ENCODE results near the gene ZNF776. TPM values are rescaled to one million over a fixed set of nuclear protein-coding genes. Genes with fewer than 3 reads are reported as not detected.

ZNF776 gene
- total and polyA plus RNA-seq, 2 of the 13 experiments (the other 11 are each of a cell fraction or from before 2014, with no cell fraction given), result 7.6 to 16.9 TPM

GRCh38 chr19:57746580-57747471 is at the start of gene ZNF776 (continued):
- TF ChIP-seq KLF9 (CRISPR knock-in tag; IDR thresholded peaks at IDR 0.05; ENCODE audit: low read depth) (no peak), ATRX (CRISPR knock-in tag; IDR thresholded peaks at IDR 0.05; ENCODE audit: borderline replicate concordance) (no peak), NPAS2 (CRISPR knock-in tag; IDR thresholded peaks at IDR 0.05; ENCODE audit: borderline replicate concordance) (0 out of 2 replicates have a peak, but pooled peaks have one; percentile 37), RFXANK (CRISPR knock-in tag; IDR thresholded peaks at IDR 0.05) (no peak), ZNF12 (CRISPR knock-in tag; IDR thresholded peaks at IDR 0.05) (no peak), TAF1 (CRISPR knock-in tag; IDR thresholded peaks at IDR 0.05) (peak; percentile 71; the same call in 1 of the 2 replicates), HINFP (CRISPR knock-in tag; IDR thresholded peaks at IDR 0.05; ENCODE audit: low read depth) (no peak), KMT2B (CRISPR knock-in tag; IDR thresholded peaks at IDR 0.05) (peak; percentile 74), KLF6 (CRISPR knock-in tag; IDR thresholded peaks at IDR 0.05) (0 out of 2 replicates have a peak, but pooled peaks have one; percentile 80), ZNF121 (CRISPR knock-in tag; IDR thresholded peaks at IDR 0.05) (no peak), POLR2G (IDR thresholded peaks at IDR 0.05; ENCODE audit: low read depth, low read length) (peak; percentile 83), TBP (CRISPR knock-in tag; IDR thresholded peaks at IDR 0.05) (no peak), ZNF550 (CRISPR knock-in tag; IDR thresholded peaks at IDR 0.05; ENCODE audit: borderline replicate concordance) (0 out of 2 replicates have a peak, but pooled peaks have one; percentile 73), HES4 (CRISPR knock-in tag; IDR thresholded peaks at IDR 0.05; ENCODE audit: borderline replicate concordance) (0 out of 2 replicates have a peak, but pooled peaks have one; percentile 31), ZNF713 (CRISPR knock-in tag; IDR thresholded peaks at IDR 0.05) (0 out of 2 replicates have a peak, but pooled peaks have one; percentile 58), PHF8 (CRISPR knock-in tag; IDR thresholded peaks at IDR 0.05) (peak; percentile 90), ZNF841 (CRISPR knock-in tag; IDR thresholded peaks at IDR 0.05; ENCODE audit: borderline replicate concordance) (no peak), ZNF362 (CRISPR knock-in tag; IDR thresholded peaks at IDR 0.05; ENCODE audit: borderline replicate concordance) (no peak), ETV6 (CRISPR knock-in tag; conservative IDR thresholded peaks at IDR 0.05) (no peak), GLI4 (CRISPR knock-in tag; IDR thresholded peaks at IDR 0.05; ENCODE audit: borderline replicate concordance) (peak; percentile 82; the same call in 1 of the 2 replicates), AGO1 (IDR thresholded peaks at IDR 0.05; ENCODE audit: low read depth, low read length, poor library complexity, severe bottlenecking) (peak; percentile 64), KAT8 (CRISPR knock-in tag; IDR thresholded peaks at IDR 0.05) (peak; percentile 81), SMAD3 (CRISPR knock-in tag; IDR thresholded peaks at IDR 0.05) (0 out of 2 replicates have a peak, but pooled peaks have one; percentile 14), JUNB (CRISPR knock-in tag; IDR thresholded peaks at IDR 0.05; ENCODE audit: borderline replicate concordance) (no peak), NFYC (CRISPR knock-in tag; IDR thresholded peaks at IDR 0.05) (peak; percentile 96), MEF2D (CRISPR knock-in tag; IDR thresholded peaks at IDR 0.05) (peak; percentile 66), TBX3 (IDR thresholded peaks at IDR 0.05; ENCODE audit: borderline replicate concordance) (no peak), ZFP90 (CRISPR knock-in tag; IDR thresholded peaks at IDR 0.05; ENCODE audit: borderline replicate concordance) (peak; percentile 73; the same call in 1 of the 2 replicates), ZNF709 (CRISPR knock-in tag; IDR thresholded peaks at IDR 0.05) (0 out of 2 replicates have a peak, but pooled peaks have one; percentile 59), ZSCAN22 (CRISPR knock-in tag; IDR thresholded peaks at IDR 0.05) (peak; percentile 100)
